ENCODE results near the gene CLCN7. TPM values are rescaled to one million over a fixed set of nuclear protein-coding genes. Genes with fewer than 3 reads are reported as not detected.
"Not testable (repeated sequence)": the region's sequence is repeated elsewhere in the genome, so short reads cannot be mapped to it uniquely, and the experiment has no call there.

CLCN7 gene
- polyA plus RNA-seq, 3 donors, result 37.4 to 249 (median 56.5) TPM

- peak; percentile 85 to 92 (median 85) for DNase-seq
- peaks cover 98% of the 10 kb centered on the region for H3K79me2 ChIP-seq (ENCODE audit: insufficient read depth, low read length)
- H4K20me1 ChIP-seq (ENCODE audit: insufficient read depth, low read length), result peaks cover 33% of the 10 kb centered on the region
- H3K4me2 ChIP-seq (replicated peaks; ENCODE audit: extremely low read depth, low read length, poor library complexity, severe bottlenecking), result peak overlapping the region; percentile 78
- no peaks in the 10 kb centered on the region for H3K9me3 ChIP-seq (replicated peaks in 1 of 2; ENCODE audit: control insufficient read depth in 1 of 2, insufficient read depth in 1 of 2, low read length in 2 of 2)
- H3K27ac ChIP-seq (ENCODE audit: low read depth in 1 of 2, low read length in 2 of 2), result peak overlapping the region; percentile 99
- H3K4me1 ChIP-seq (ENCODE audit: control insufficient read depth in 1 of 2, insufficient read depth in 2 of 2, low read length in 2 of 2), result peaks cover 57 to 83% of the 10 kb centered on the region in 2 donors
- TF ChIP-seq, protein P1, sequence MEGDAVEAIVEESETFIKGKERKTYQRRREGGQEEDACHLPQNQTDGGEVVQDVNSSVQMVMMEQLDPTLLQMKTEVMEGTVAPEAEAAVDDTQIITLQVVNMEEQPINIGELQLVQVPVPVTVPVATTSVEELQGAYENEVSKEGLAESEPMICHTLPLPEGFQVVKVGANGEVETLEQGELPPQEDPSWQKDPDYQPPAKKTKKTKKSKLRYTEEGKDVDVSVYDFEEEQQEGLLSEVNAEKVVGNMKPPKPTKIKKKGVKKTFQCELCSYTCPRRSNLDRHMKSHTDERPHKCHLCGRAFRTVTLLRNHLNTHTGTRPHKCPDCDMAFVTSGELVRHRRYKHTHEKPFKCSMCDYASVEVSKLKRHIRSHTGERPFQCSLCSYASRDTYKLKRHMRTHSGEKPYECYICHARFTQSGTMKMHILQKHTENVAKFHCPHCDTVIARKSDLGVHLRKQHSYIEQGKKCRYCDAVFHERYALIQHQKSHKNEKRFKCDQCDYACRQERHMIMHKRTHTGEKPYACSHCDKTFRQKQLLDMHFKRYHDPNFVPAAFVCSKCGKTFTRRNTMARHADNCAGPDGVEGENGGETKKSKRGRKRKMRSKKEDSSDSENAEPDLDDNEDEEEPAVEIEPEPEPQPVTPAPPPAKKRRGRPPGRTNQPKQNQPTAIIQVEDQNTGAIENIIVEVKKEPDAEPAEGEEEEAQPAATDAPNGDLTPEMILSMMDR (IDR thresholded peaks at IDR 0.05), result no peak
- peak overlapping the region; percentile 69 for H2AFZ ChIP-seq (ENCODE audit: insufficient read depth, low read depth, low read length, poor library complexity, severe bottlenecking)
- Mint-ChIP-seq H3K4me1 (peaks cover 66% of the 10 kb centered on the region), H3K27me3 (ENCODE audit: low read depth in 3 of 3) (peaks cover 0 to 6% (median 0%) of the 10 kb centered on the region in 3 donors), H3K36me3 (peaks cover 5 to 27% of the 10 kb centered on the region in 2 donors), H3K4me3 (peak overlapping the region; percentile 88 to 99), H3K27ac (peak overlapping the region; percentile 95 to 99 (median 98)), H3K9me3 (peaks cover 0 to 5% (median 3%) of the 10 kb centered on the region in 7 donors)
- 26% methylated on average over 12 of the region's 14 CpGs for WGBS (ENCODE audit: insufficient coverage)
- peaks cover 4 to 10% of the 10 kb centered on the region in 2 donors for H3K36me3 ChIP-seq (replicated peaks in 1 of 2; ENCODE audit: control insufficient read depth in 1 of 2, insufficient read depth in 2 of 2, low read length in 2 of 2)
- intact Hi-C loops (cut with micrococcal nuclease), result loop anchor here (2.0 to 10.0 kb wide), 5 partner anchors 22 to 304 kb away; partner anchors contain the start of genes CRAMP1 (in 2 of the 2), IFT140 (in 2 of the 2), EME2 (in 1 of the 2) and MRPS34 (in 1 of the 2)
- H3K27me3 ChIP-seq (ENCODE audit: control insufficient read depth in 2 of 2, insufficient read depth in 2 of 2, low read length in 2 of 2), result no peaks in the 10 kb centered on the region
- H3K9ac ChIP-seq (ENCODE audit: insufficient read depth, low read length, poor library complexity, severe bottlenecking), result peak overlapping the region; percentile 82
- peak overlapping the region; percentile 41 to 81 (median 56) for H3K4me3 ChIP-seq (replicated peaks in 1 of 3; ENCODE audit: low read depth in 2 of 3, low read length in 3 of 3)
These were observed 4.2 kb downstream of the CLCN7 start for GRCh38 chr16:1470481-1471251.

DNA sequence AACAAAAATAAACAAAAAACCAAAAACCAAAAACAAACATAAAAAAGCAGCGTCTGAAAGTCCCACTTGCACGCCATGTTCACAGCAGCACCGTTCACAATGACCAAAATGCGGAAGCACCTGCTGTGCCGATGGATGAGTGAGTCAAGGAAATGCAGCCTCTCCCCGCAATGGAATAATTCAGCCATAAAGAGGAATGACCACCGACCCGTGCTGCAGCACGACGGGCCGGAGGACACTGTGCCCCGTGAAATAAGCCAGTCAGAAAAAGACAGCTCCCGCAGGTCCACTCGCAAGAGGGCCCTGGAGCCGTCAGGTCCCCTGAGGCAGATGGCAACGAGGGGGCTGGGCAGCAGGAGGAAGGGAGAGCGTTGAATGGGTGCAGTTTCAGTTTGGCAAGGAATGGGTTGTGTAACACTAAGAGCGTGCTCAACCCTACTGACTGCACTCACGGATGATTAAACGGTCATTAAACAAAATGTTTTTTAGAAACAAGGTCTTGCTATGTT lies 5.1 kb downstream of the CLCN7 start:
- peak overlapping the region; percentile 95 to 99 (median 98) for H3K27ac Mint-ChIP-seq
- peak overlapping the region; percentile 41 to 81 (median 56) for H3K4me3 ChIP-seq (replicated peaks in 1 of 3; ENCODE audit: low read depth in 2 of 3, low read length in 3 of 3)
- 4% methylated on average over 16 of the region's 20 CpGs for WGBS (ENCODE audit: insufficient coverage)
- H3K4me1 Mint-ChIP-seq, result peaks cover 62% of the 10 kb centered on the region
- peaks cover 97% of the 10 kb centered on the region for H3K79me2 ChIP-seq (ENCODE audit: insufficient read depth, low read length)
- peaks cover 5 to 32% of the 10 kb centered on the region in 2 donors for H3K36me3 Mint-ChIP-seq
- peak overlapping the region; percentile 78 for H3K4me2 ChIP-seq (replicated peaks; ENCODE audit: extremely low read depth, low read length, poor library complexity, severe bottlenecking)
- TF ChIP-seq, protein P1 (IDR thresholded peaks at IDR 0.05), result no peak
- peak overlapping the region; percentile 99 for H3K27ac ChIP-seq (ENCODE audit: low read depth in 1 of 2, low read length in 2 of 2)
- peaks cover 43% of the 10 kb centered on the region for H4K20me1 ChIP-seq (ENCODE audit: insufficient read depth, low read length)
- intact Hi-C loops (cut with micrococcal nuclease), result loop anchor here (2.0 to 10.0 kb wide), 5 partner anchors 23 to 305 kb away; partner anchors contain the start of genes CRAMP1 (in 2 of the 2), IFT140 (in 2 of the 2), EME2 (in 1 of the 2) and MRPS34 (in 1 of the 2)
- peaks cover 0 to 5% (median 0%) of the 10 kb centered on the region in 7 donors for H3K9me3 Mint-ChIP-seq
- peak overlapping the region; percentile 69 for H2AFZ ChIP-seq (ENCODE audit: insufficient read depth, low read depth, low read length, poor library complexity, severe bottlenecking)
- peaks cover 0 to 8% (median 0%) of the 10 kb centered on the region in 3 donors for H3K27me3 Mint-ChIP-seq (ENCODE audit: low read depth in 3 of 3)
- H3K4me1 ChIP-seq (ENCODE audit: control insufficient read depth in 1 of 2, insufficient read depth in 2 of 2, low read length in 2 of 2), result peaks cover 52 to 74% of the 10 kb centered on the region in 2 donors
- H3K9me3 ChIP-seq (replicated peaks in 1 of 2; ENCODE audit: control insufficient read depth in 1 of 2, insufficient read depth in 1 of 2, low read length in 2 of 2), result no peaks in the 10 kb centered on the region
- peaks cover 12 to 19% of the 10 kb centered on the region in 2 donors for H3K36me3 ChIP-seq (replicated peaks in 1 of 2; ENCODE audit: control insufficient read depth in 1 of 2, insufficient read depth in 2 of 2, low read length in 2 of 2)
- H3K9ac ChIP-seq (ENCODE audit: insufficient read depth, low read length, poor library complexity, severe bottlenecking), result peak overlapping the region; percentile 82
- peak overlapping the region; percentile 88 to 99 for H3K4me3 Mint-ChIP-seq
- no peaks in the 10 kb centered on the region for H3K27me3 ChIP-seq (ENCODE audit: control insufficient read depth in 2 of 2, insufficient read depth in 2 of 2, low read length in 2 of 2)
- peak; percentile 86 to 93 (median 90) for DNase-seq

DNA sequence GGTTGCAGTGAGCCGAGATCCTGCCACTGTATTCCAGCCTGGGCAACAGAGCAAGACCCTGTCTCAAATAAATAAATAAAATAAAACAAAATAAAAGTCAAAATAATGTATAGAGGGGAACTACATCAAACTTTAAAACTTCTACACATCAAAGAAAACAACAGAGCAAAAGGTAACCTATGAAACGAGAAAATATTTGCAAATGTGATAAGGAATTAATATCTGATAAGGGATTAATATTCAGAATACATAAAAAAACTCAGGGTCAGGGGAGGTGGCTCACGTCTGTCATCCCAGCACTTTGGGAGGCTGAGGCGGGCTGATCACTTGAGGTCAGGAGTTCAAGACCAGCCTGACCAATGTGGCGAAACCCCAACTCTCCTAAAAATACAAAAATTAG lies 5.7 kb downstream of the CLCN7 start:
- H3K27me3 Mint-ChIP-seq (ENCODE audit: low read depth in 3 of 3); H3K9me3 Mint-ChIP-seq; DNase-seq; H3K9me3 ChIP-seq (replicated peaks in 1 of 2; ENCODE audit: control insufficient read depth in 1 of 2, insufficient read depth in 1 of 2, low read length in 2 of 2); H3K27me3 ChIP-seq (ENCODE audit: control insufficient read depth in 2 of 2, insufficient read depth in 2 of 2, low read length in 2 of 2); intact Hi-C loops (cut with micrococcal nuclease); H2AFZ ChIP-seq (ENCODE audit: insufficient read depth, low read depth, low read length, poor library complexity, severe bottlenecking): not testable (repeated sequence)
- Histone ChIP-seq H3K36me3 (replicated peaks in 1 of 2; ENCODE audit: control insufficient read depth in 1 of 2, insufficient read depth in 2 of 2, low read length in 2 of 2) (peaks cover 18 to 25% of the 10 kb centered on the region in 2 donors), H3K79me2 (ENCODE audit: insufficient read depth, low read length) (peaks cover 97% of the 10 kb centered on the region), H3K9ac (ENCODE audit: insufficient read depth, low read length, poor library complexity, severe bottlenecking) (peak overlapping the region; percentile 82), H3K4me2 (replicated peaks; ENCODE audit: extremely low read depth, low read length, poor library complexity, severe bottlenecking) (peak overlapping the region; percentile 78), H3K27ac (ENCODE audit: low read depth in 1 of 2, low read length in 2 of 2) (peak overlapping the region; percentile 99), H3K4me3 (replicated peaks in 1 of 3; ENCODE audit: low read depth in 2 of 3, low read length in 3 of 3) (peak overlapping the region in 2 of 3 experiments; percentile 41 to 81), H4K20me1 (ENCODE audit: insufficient read depth, low read length) (peaks cover 49% of the 10 kb centered on the region), H3K4me1 (ENCODE audit: control insufficient read depth in 1 of 2, insufficient read depth in 2 of 2, low read length in 2 of 2) (peaks cover 51 to 68% of the 10 kb centered on the region in 2 donors)
- Mint-ChIP-seq H3K4me3 (peak overlapping the region; percentile 88 to 99), H3K36me3 (peaks cover 10 to 38% of the 10 kb centered on the region in 2 donors), H3K4me1 (peaks cover 60% of the 10 kb centered on the region), H3K27ac (peak overlapping the region; percentile 95 to 99 (median 98))
- WGBS (ENCODE audit: insufficient coverage), result no CpG with 5 or more reads among the region's 5 CpGs

Data from CD14-positive monocyte (primary cell).